OCI-LY7 (cell line): Measurements from ENCODE around the gene CASZ1.

Experiments used
- EZH2phosphoT487 ChIP-seq: fragments of 200-600 bp; sonication (generic); IDR thresholded peaks from 2 replicates; pipeline ENCODE4 v1.6.1; 2018; ENCODE audit warnings: low read depth, borderline replicate concordance, mild to moderate bottlenecking, mixed run types, antibody characterized with exemption, low read length, moderate library complexity, mixed read lengths
- TF ChIP-seq, protein P1 (sequence below): fragments of 200-600 bp; sonication (generic); conservative IDR thresholded peaks from 2 replicates; pipeline ENCODE4 v1.5.1; 2014; ENCODE audit warnings: mild to moderate bottlenecking, antibody characterized with exemption, low read length, moderate library complexity, mixed read lengths

DNA sequence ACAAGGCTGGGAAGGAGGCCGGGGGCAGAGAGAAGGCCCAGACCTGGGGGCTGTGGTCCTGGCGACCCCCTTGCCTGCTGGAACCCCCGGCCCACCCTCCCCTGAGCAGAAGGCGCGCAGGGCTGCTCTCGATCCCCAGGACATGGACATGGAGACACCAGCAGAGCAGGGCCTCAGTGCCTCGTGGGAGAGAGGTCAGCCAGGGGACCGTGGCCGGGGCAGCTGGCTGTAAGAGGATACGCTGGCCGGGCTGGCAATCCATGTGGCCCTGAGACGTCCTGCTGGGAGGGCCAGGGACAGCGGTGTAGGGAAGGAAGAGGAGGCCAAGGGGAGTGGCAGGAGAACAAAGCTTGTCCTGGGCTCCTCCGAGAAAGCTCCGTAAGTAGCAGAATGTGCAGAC, 132.2 kb downstream of the CASZ1 start:
- TF ChIP-seq, protein P1, sequence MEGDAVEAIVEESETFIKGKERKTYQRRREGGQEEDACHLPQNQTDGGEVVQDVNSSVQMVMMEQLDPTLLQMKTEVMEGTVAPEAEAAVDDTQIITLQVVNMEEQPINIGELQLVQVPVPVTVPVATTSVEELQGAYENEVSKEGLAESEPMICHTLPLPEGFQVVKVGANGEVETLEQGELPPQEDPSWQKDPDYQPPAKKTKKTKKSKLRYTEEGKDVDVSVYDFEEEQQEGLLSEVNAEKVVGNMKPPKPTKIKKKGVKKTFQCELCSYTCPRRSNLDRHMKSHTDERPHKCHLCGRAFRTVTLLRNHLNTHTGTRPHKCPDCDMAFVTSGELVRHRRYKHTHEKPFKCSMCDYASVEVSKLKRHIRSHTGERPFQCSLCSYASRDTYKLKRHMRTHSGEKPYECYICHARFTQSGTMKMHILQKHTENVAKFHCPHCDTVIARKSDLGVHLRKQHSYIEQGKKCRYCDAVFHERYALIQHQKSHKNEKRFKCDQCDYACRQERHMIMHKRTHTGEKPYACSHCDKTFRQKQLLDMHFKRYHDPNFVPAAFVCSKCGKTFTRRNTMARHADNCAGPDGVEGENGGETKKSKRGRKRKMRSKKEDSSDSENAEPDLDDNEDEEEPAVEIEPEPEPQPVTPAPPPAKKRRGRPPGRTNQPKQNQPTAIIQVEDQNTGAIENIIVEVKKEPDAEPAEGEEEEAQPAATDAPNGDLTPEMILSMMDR = no peak
- TF ChIP-seq EZH2phosphoT487 = no peak
